Measurements from ENCODE around the gene FBL.

DNA sequence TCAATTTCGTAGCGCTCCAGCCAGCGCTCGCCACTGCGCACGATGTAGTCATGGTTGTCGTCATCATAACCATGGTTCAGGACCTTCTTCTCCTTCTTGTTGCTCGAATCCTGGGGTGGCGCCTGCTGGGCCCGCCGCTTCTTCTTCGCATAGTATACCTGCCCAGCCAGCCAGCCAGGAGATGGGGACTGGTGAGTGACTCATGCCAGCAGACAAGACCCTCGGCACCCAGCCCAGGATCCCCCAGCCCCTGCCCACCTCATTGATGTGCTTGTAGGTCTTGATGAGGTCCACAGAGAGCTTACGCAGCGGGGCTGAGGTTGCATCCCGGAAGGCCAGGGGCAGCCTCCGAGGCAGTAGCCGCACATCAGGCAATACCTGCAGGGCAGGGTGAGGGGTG, 15.8 kb downstream of the FBL start:
- TF ChIP-seq EP300 (IDR thresholded peaks at IDR 0.05; ENCODE audit: borderline replicate concordance in 1 of 2, low read depth in 1 of 2, low read length in 1 of 2): no peak
- TF ChIP-seq FOXJ3 (CRISPR knock-in tag; IDR thresholded peaks at IDR 0.05): no peak
- no peak for TF ChIP-seq RAD21 (IDR thresholded peaks at IDR 0.05; ENCODE audit: low read length)
- no peak for TF ChIP-seq RFX5 (IDR thresholded peaks at IDR 0.05; ENCODE audit: low read length)
- TF ChIP-seq, protein P1, sequence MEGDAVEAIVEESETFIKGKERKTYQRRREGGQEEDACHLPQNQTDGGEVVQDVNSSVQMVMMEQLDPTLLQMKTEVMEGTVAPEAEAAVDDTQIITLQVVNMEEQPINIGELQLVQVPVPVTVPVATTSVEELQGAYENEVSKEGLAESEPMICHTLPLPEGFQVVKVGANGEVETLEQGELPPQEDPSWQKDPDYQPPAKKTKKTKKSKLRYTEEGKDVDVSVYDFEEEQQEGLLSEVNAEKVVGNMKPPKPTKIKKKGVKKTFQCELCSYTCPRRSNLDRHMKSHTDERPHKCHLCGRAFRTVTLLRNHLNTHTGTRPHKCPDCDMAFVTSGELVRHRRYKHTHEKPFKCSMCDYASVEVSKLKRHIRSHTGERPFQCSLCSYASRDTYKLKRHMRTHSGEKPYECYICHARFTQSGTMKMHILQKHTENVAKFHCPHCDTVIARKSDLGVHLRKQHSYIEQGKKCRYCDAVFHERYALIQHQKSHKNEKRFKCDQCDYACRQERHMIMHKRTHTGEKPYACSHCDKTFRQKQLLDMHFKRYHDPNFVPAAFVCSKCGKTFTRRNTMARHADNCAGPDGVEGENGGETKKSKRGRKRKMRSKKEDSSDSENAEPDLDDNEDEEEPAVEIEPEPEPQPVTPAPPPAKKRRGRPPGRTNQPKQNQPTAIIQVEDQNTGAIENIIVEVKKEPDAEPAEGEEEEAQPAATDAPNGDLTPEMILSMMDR (IDR thresholded peaks at IDR 0.05): no peak
